ENCODE data around the gene RUSC1.
A peak's percentile ranks its signal among the peaks of the same experiment; 100 is the strongest.
"Not testable (repeated sequence)": the region's sequence is repeated elsewhere in the genome, so short reads cannot be mapped to it uniquely, and the experiment has no call there.

Gene RUSC1

GRCh38 chr1:155320661-155321617, at the start of gene RUSC1:
Gene RUSC1, plus strand, starts transcription at chr1:155320894. Its CDS starts 880 bp downstream, at chr1:155321774.
- DNase-seq: peak; percentile 88

DNA sequence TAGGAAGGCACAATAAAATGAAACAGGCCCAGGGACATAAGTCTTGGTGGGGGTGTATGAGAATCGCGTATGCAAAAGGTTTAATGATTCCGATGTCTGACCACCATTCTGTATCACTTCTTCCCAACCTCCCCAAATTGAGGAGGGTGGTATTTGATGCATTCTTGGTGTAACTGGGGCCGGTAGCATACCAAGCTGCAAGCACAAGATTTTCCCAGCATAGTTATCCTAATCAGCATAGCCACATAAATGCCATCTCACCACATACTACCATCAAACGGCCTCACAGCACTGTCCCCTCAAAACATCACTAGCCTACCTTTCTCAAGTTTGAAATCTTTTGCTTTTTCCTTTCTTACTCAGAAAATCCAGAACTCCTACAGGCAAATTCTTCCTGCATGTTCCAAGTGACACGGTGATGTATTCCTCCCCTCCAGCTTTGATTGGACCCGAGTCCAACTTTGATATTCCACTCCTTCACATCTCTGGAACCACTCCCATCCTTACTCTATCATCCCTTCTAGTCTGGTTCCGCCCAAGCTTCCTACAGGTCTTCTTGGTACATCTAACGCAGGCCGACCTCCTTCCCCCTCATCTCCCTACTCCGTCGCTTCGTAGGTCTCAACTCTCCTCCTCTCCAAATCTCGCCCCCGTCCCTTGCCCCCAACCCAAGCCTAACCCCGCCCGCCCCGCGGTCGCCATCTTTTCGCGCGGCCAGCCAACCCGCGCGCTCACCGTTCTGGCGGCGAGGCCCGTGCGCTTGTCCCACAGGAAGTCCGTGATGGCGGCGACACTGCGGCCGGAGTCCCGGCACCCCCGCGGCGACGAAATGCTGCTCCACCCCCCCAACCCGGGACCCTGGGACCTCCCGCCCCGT, 48.0 kb upstream of the RUSC1 start:
- peak; percentile 39 for DNase-seq

GRCh38 chr1:155273343-155274245, 47.1 kb upstream of the RUSC1 start, which contains the start of gene CLK2:
Gene CLK2, minus strand, starts transcription at chr1:155273504. Its CDS starts 2,527 bp downstream, at chr1:155270977.
- peak; percentile 97 for DNase-seq

GRCh38 chr1:155277070-155277901, 43.4 kb upstream of the RUSC1 start, which contains the start of gene HCN3:
Gene HCN3, plus strand, starts transcription at chr1:155277463. Its CDS starts 128 bp downstream, at chr1:155277591.
- peak; percentile 97 for DNase-seq

GRCh38 chr1:155277902-155278688, 42.6 kb upstream of the RUSC1 start:
- DNase-seq: peak; percentile 87

DNA sequence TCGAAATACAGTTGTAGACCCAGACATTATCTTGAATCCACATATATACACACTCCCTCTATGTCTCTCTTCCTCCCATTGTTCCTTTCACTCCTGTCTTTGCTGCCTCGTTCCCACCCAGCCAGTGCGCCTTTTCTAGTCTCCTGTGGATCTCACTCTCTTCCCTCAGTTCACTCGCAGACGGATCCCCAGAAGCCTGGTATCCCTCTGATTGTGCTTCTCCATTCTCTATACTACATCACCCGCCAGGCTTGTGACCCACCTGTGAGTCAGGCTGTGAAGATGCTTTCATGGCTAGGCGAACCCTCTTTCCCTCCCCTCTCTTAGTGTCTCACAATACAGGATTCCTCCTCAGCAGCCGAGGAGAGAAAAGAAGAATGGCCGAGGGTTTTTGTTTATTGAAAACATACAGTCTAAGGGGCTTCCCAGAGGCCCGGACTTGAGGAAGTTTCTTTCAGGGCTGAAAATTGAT, 42.0 kb upstream of the RUSC1 start:
- no peak for DNase-seq

- no peak for DNase-seq
Measured at GRCh38 chr1:155279268-155279667, 41.4 kb upstream of the RUSC1 start.

DNA sequence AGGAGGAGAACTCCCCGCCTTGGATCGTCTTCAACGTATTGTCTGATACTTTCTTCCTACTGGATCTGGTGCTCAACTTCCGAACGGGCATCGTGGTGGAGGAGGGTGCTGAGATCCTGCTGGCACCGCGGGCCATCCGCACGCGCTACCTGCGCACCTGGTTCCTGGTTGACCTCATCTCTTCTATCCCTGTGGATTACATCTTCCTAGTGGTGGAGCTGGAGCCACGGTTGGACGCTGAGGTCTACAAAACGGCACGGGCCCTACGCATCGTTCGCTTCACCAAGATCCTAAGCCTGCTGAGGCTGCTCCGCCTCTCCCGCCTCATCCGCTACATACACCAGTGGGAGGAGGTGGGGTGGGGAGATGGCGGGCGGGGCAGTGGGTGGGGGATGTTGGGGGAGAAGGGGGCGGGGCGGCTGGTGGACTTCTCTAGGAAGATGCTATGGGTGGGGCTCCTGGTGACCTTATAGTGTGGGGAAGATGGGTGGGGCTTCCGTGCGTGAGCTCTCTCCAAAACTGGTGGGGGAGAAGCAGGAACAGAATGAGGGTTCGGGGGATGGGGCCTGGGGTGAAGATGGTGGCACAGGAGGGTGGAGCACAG, 38.1 kb upstream of the RUSC1 start:
- DNase-seq: no peak

- no peak for DNase-seq
Measured at GRCh38 chr1:155284476-155284875, 36.2 kb upstream of the RUSC1 start.

DNA sequence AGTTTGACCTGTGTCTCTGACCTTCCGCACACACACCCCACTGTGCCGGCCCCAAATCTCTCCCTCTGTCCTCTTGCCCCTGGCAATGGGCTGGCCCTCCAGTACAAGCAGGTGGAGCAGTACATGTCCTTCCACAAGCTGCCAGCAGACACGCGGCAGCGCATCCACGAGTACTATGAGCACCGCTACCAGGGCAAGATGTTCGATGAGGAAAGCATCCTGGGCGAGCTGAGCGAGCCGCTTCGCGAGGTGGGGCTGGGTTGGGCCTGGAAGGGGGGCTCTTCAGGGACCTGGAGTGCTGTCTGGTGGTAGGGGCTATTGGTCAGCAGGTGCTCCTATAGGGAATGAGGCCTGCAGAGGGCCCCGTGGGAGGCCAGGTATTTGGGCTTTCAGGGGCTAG, 35.6 kb upstream of the RUSC1 start:
- DNase-seq: no peak

GRCh38 chr1:155285631-155286044, 35.1 kb upstream of the RUSC1 start:
- DNase-seq: no peak

DNA sequence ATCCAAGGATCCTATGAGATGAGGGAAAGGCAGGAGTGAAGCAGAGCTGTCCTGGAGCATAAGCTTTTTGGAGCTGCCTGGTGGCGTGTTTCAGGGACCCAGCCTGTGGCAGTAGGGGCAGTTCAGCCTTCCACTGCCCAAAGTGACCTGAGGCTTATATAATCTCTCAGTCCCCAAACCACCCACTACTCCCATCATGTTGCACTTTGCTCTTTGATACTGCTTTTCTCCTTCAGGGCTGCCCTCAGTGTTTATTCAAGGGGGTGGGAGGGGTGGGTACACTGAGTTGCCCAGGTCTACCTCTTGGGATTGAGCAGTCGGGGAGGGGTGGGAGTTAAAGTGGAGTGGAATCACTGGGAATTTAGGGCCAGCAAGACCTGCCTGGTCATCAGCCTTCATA, 34.1 kb upstream of the RUSC1 start:
- no peak for DNase-seq

- no peak for DNase-seq
Measured at GRCh38 chr1:155287987-155288543, 32.6 kb upstream of the RUSC1 start.

DNA sequence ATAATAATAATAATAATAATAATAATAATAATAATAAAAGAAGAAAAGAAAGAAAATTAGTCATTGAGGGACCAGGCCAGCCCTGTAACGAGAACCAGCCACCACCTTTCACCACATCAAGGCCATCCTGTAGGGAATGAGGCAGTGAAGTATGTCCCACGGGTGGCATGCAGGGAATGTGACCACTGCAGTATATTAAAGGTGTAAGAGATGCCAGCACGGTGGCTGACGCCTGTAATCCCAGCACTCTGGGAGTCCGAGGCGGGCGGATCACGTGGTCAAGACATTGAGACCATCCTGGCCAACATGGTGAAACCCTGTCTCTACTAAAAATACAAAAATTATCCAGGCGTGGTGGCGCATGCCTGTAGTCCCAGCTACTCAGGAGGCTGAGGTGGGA, 29.7 kb upstream of the RUSC1 start:
- not testable (repeated sequence) for DNase-seq

DNA sequence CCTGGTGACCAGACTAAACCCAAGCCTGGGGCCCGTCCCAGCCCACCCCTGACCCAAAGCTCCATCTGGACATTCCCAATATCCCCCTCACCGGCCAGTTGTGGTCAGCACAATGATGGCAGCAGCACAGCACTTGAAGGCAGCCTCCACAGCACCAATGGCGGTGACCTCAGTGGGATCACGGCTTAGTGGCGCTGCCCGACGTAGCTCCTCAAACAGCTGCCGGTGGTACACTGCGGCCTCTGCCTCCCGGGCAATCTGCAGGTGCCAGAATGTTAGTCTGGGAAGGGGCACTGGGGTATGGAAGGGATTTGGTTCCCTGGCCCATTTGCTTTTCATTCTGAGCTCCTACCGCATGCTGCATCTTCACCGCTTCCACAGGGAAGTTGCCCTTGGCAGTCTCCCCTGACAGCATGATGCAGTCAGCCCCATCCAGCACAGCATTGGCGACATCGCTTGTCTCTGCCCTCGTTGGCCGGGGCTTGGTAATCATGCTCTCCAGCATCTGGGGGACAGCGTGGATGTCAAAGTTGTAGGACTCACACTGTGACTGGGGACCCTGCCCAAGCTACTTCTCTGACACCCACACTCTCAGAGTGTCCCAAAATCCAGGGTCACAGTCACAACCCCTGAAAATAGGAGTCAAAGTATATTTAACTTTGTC, 27.5 kb upstream of the RUSC1 start:
- DNase-seq: no peak

DNA sequence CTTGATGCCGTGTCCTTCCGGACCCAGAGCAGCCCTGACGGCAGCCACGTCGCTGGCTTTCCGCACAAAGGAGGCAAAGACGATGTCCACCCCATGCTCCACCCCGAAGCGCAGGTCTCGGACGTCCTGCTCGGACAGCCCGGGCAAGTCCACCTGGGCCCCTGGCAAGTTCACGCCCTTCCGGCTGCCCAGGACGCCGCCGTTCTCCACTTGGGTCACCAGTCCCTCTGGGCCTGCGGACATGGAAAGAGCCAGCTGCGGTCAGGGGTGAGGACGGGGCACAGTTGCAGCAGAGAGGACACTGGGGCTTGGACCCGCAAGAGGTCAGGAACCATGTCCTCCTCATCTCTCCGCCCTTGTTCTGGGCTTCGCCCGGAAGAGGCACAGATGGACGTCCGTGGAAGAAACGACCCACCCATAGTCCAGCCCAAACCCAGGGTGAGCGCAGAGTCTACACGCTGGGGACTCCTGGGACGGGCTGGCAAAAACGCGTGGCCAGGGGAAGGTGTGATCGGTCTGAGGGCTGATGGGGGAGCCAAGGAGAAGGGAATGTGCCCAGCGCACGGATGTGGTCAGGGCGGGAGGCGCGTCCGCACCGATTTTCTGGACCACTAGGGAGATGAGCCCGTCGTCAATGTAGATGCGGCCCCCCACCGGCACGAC, 26.0 kb upstream of the RUSC1 start:
- DNase-seq: no peak

DNA sequence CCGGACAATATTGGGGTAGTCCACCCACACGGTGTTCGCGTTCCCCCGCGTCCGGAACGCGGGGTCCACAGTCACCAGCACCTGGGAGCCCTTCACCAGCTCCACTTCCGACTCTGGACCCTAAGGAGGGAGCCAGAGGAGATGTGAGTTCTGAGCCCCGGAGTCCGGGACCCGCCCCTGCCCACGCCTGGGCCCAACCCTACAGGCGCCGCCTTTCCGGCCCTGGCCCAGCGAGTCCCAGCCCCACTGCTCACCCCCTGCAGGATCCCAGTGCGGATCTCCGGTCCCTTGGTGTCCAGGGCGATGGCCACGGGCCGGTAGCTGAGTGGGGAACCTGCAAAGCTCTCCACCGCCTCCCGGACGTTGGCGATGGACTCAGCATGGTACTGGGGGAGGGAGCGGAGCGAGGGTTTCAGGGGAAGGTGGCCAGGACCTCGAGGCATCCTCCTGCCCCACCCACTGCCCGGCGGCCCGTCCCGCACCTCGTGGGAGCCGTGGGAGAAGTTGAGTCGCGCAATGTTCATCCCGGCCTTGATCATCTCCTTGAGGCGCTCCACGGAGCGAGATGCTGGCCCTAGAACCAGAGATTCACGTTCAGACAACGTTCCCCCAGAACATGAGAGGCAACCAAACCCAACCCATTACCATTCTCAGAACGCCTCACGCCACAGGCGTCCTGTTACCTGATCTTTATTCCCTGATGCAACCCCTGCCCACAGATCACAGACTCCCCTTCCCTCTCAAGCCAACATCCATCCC, 25.3 kb upstream of the RUSC1 start:
- DNase-seq: no peak

DNA sequence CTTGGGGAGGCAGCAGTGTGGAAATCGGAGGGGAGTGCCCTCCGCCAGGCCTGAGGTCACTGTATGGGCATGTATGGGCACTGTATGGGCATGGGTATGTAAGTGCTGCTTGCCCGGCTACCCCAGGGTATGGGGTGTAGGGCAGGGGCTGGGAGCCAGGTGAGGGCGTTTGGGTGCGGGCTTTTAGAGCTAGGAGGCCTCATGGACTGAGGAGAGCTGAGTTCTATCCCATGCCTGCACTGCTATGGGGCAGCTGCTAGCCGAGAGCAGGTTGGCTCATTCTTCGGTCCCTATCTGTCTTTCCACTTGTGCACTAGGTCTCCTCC, 24.8 kb upstream of the RUSC1 start:
- DNase-seq: no peak

All from NCI-H1105 treated with DMSO at 0.1 percent for 48 hours (cell line).